Measurements from ENCODE around the gene ZNF22. TPM values are rescaled to one million over a fixed set of nuclear protein-coding genes. Genes with fewer than 3 reads are reported as not detected.

Gene ZNF22
- total RNA-seq, 5 donors from 2014 or later (not counting 1 experiment from before 2014, with no cell fraction given) = 18.4 to 27.5 (median 21.1) TPM

GRCh38 chr10:44976352-44977198, 24.1 kb upstream of the ZNF22 start:
- no peak for DNase-seq
- peaks cover 5 to 34% of the 10 kb centered on the region in 2 experiments for H3K4me1 ChIP-seq (ENCODE audit: control insufficient read depth in 1 of 2, extremely low read depth in 1 of 2, insufficient read depth in 2 of 2, low read length in 2 of 2)
- ChIA-PET POLR2A (no interaction called here), CTCF (interaction anchor here (0.5 to 1.6 kb wide), 6 partner anchors 19 to 1135 kb away, joined by 3 to 7 read pairs (median 4); no protein-coding TSS in a partner anchor)
- WGBS (ENCODE audit: insufficient coverage) = 85% methylated on average over 7 of the region's 9 CpGs
- no peak overlapping the region for H3K4me3 ChIP-seq (ENCODE audit: control insufficient read depth in 1 of 2, extremely low read depth in 1 of 2, low read length in 1 of 2)
- H3K36me3 ChIP-seq (ENCODE audit: control insufficient read depth in 2 of 2, extremely low read depth in 1 of 2, insufficient read depth in 1 of 2, low read length in 1 of 2) = no peaks in the 10 kb centered on the region
- Mint-ChIP-seq H3K27ac (no peak overlapping the region), H3K9me3 (no peaks in the 10 kb centered on the region), H3K36me3 (no peaks in the 10 kb centered on the region), H3K4me3 (peak overlapping the region in 1 of 3 donors; percentile 52), H3K27me3 (no peaks in the 10 kb centered on the region), H3K4me1 (peaks cover 7 to 20% (median 10%) of the 10 kb centered on the region in 3 donors)
- no peak for ATAC-seq (replicated peaks in 1 of 4)
- H3K27me3 ChIP-seq (replicated peaks in 1 of 2; ENCODE audit: control insufficient read depth in 2 of 2, extremely low read depth in 1 of 2, insufficient read depth in 2 of 2, low read length in 1 of 2) = peaks cover 0 to 18% of the 10 kb centered on the region in 2 experiments
- no peak overlapping the region for H3K27ac ChIP-seq (ENCODE audit: low read length)
- H3K9me3 ChIP-seq = no peaks in the 10 kb centered on the region

GRCh38 chr10:44977287-44978212, 23.2 kb upstream of the ZNF22 start:
- H3K27ac Mint-ChIP-seq = no peak overlapping the region
- DNase-seq = no peak
- H3K36me3 ChIP-seq (ENCODE audit: control insufficient read depth in 2 of 2, extremely low read depth in 1 of 2, insufficient read depth in 1 of 2, low read length in 1 of 2) = no peaks in the 10 kb centered on the region
- H3K4me1 Mint-ChIP-seq = peaks cover 7 to 20% (median 10%) of the 10 kb centered on the region in 3 donors
- H3K4me1 ChIP-seq (ENCODE audit: control insufficient read depth in 1 of 2, extremely low read depth in 1 of 2, insufficient read depth in 2 of 2, low read length in 2 of 2) = peaks cover 5 to 34% of the 10 kb centered on the region in 2 experiments
- H3K27ac ChIP-seq (ENCODE audit: low read length) = no peak overlapping the region
- H3K9me3 Mint-ChIP-seq = no peaks in the 10 kb centered on the region
- no peaks in the 10 kb centered on the region for H3K27me3 Mint-ChIP-seq
- no peak for ATAC-seq (replicated peaks in 1 of 4)
- WGBS (ENCODE audit: insufficient coverage) = 84% methylated on average over 24 of the region's 25 CpGs
- ChIA-PET POLR2A (no interaction called here), CTCF (interaction anchor here in 1 of 2 donors (0.6 to 1.2 kb wide), 2 partner anchors 18 to 20 kb away, joined by 3 to 19 read pairs; no protein-coding TSS in a partner anchor)
- no peak overlapping the region for H3K4me3 ChIP-seq (ENCODE audit: control insufficient read depth in 1 of 2, extremely low read depth in 1 of 2, low read length in 1 of 2)
- peaks cover 0 to 24% of the 10 kb centered on the region in 2 experiments for H3K27me3 ChIP-seq (replicated peaks in 1 of 2; ENCODE audit: control insufficient read depth in 2 of 2, extremely low read depth in 1 of 2, insufficient read depth in 2 of 2, low read length in 1 of 2)
- H3K4me3 Mint-ChIP-seq = no peak overlapping the region
- H3K36me3 Mint-ChIP-seq = no peaks in the 10 kb centered on the region
- no peaks in the 10 kb centered on the region for H3K9me3 ChIP-seq

- H3K36me3 ChIP-seq (ENCODE audit: control insufficient read depth in 2 of 2, extremely low read depth in 1 of 2, insufficient read depth in 1 of 2, low read length in 1 of 2) = no peaks in the 10 kb centered on the region
- no peak overlapping the region for H3K27ac ChIP-seq (ENCODE audit: low read length)
- ATAC-seq (replicated peaks in 1 of 4) (no peak), DNase-seq (no peak)
- ChIA-PET CTCF (interaction anchor here in 1 of 2 donors (1.1 kb wide), 1 partner anchor 45 kb away, joined by 6 read pairs; no protein-coding TSS in a partner anchor), POLR2A (no interaction called here)
- Mint-ChIP-seq H3K27me3 (no peaks in the 10 kb centered on the region), H3K36me3 (no peaks in the 10 kb centered on the region), H3K4me3 (peak overlapping the region in 1 of 3 donors; percentile 35), H3K9me3 (no peaks in the 10 kb centered on the region), H3K27ac (no peak overlapping the region), H3K4me1 (peaks cover 7 to 20% (median 10%) of the 10 kb centered on the region in 3 donors)
- WGBS (ENCODE audit: insufficient coverage) = no CpG with 5 or more reads among the region's 4 CpGs
- no peaks in the 10 kb centered on the region for H3K9me3 ChIP-seq
- H3K4me3 ChIP-seq (ENCODE audit: control insufficient read depth in 1 of 2, extremely low read depth in 1 of 2, low read length in 1 of 2) = no peak overlapping the region
- peaks cover 5 to 31% of the 10 kb centered on the region in 2 experiments for H3K4me1 ChIP-seq (ENCODE audit: control insufficient read depth in 1 of 2, extremely low read depth in 1 of 2, insufficient read depth in 2 of 2, low read length in 2 of 2)
- peaks cover 0 to 25% of the 10 kb centered on the region in 2 experiments for H3K27me3 ChIP-seq (replicated peaks in 1 of 2; ENCODE audit: control insufficient read depth in 2 of 2, extremely low read depth in 1 of 2, insufficient read depth in 2 of 2, low read length in 1 of 2)
Observed at GRCh38 chr10:44978213-44978569, 22.5 kb upstream of the ZNF22 start.

DNA sequence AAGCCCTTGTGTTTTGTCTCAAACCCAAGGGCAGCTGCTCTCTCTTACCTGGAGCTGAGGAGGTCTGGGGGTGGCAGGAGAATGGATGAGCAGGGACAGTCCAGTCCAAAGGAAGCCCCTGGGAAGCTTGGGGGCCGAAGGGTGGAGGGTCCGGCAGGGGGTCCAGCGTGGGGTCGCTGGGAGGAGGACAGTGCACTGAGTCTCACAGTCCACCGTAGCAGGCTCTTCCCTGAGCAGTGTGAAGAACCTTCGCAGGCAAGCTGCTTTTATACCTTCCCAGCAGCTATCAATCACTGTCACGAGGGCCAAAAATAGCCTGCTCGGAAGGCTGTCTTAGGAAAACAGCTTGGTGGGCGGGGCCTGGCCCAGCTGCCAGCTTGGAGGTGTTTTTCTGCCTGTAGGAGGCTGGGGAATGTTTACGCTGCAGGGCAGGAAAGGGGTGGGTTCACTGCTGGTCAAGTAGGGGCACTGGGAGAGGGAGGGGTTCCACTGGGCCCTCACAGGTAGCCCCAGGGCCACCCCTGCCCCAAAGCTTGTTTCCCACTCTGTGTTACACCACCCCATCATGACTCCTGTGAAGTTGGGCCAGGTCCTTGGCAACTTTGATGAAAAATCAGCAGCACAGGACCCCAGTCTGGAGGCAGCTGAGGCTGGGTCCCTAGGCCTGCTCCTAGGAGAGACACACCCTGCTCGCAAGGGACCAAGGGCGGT, 22.0 kb upstream of the ZNF22 start, which contains the start of gene DEPP1:
DEPP1 (minus strand) TSS at position 240 of the 711 bp plus-strand sequence. CDS start 779 bp downstream, outside the sequence.
- H3K4me3 ChIP-seq (ENCODE audit: control insufficient read depth in 1 of 2, extremely low read depth in 1 of 2, low read length in 1 of 2) = no peak within 1 kb of the TSS
- H3K27ac ChIP-seq (ENCODE audit: low read length) = no peak within 1 kb of the TSS
- ChIA-PET POLR2A (no interaction called here), CTCF (interaction anchor here in 1 of 2 donors (0.5 to 1.1 kb wide), 2 partner anchors 46 to 1312 kb away, joined by 6 read pairs; no protein-coding TSS in a partner anchor)
- peaks cover 0 to 25% of the 10 kb centered on the region in 2 experiments for H3K27me3 ChIP-seq (replicated peaks in 1 of 2; ENCODE audit: control insufficient read depth in 2 of 2, extremely low read depth in 1 of 2, insufficient read depth in 2 of 2, low read length in 1 of 2)
- Mint-ChIP-seq H3K4me3 (peak within 1 kb of the TSS in 1 of 3 donors; percentile 35), H3K36me3 (no peaks in the 10 kb centered on the region), H3K9me3 (no peaks in the 10 kb centered on the region), H3K27ac (peak within 1 kb of the TSS in 1 of 2 donors; percentile 34), H3K27me3 (no peaks in the 10 kb centered on the region), H3K4me1 (peaks cover 6 to 15% (median 7%) of the 10 kb centered on the region in 3 donors)
- H3K4me1 ChIP-seq (ENCODE audit: control insufficient read depth in 1 of 2, extremely low read depth in 1 of 2, insufficient read depth in 2 of 2, low read length in 2 of 2) = peaks cover 5 to 25% of the 10 kb centered on the region in 2 experiments
- H3K9me3 ChIP-seq = no peaks in the 10 kb centered on the region
- H3K36me3 ChIP-seq (ENCODE audit: control insufficient read depth in 2 of 2, extremely low read depth in 1 of 2, insufficient read depth in 1 of 2, low read length in 1 of 2) = no peaks in the 10 kb centered on the region
- ATAC-seq (replicated peaks in 1 of 4) = peak in 1 of 4 experiments; percentile 21
- WGBS (ENCODE audit: insufficient coverage) = 43% methylated on average over 7 of the region's 12 CpGs
- peak in 3 of 35 experiments; percentile 24 to 31 (median 26) for DNase-seq

DNA sequence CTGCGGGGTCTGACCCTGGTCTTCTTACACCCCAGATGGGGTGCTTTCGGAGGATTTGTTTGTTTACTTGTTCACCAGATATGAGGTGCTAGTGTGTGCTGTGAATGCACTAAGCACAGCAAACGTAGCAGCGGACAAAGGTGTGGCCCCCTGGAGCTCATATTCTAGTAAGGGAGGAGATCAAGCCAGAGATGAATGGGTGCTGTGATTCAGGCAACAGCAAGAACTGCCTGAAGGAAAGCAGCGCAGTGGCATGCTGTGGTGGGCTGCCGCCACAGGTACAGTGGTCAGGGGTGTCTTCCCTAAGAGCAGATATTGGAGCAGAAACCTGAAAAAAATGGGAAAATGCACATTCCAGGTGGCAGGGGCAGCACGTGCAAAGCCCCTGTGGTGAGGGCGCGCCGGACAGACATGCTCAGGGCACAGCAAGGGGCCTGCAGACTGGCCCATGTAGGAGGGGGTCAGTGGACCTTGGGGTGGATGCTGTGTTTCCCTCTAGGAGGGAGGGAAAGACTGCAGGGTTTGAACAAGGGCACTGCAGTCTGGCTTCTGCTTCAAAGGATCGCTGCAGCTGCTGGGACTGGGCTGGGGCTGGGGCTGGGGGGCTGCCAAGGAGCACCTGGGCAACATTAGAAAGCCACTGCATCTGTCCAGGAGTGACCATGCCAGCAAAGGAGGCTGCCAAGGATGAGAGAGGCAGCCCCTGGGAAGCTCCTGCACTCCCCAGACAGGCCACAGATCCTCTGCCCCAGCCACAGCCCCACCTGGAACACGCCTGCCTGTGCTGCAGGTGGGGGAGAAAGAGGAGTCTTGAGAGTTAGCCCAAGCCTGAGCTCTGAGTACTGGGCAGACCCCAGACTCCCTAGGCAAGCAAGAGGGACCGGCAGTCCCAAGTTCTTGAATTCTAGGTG, 21.2 kb upstream of the ZNF22 start:
- Mint-ChIP-seq H3K36me3 (no peaks in the 10 kb centered on the region), H3K27ac (no peak overlapping the region), H3K9me3 (no peaks in the 10 kb centered on the region), H3K4me3 (no peak overlapping the region), H3K27me3 (no peaks in the 10 kb centered on the region), H3K4me1 (peaks cover under 1 to 11% (median 2%) of the 10 kb centered on the region in 3 donors)
- ATAC-seq (replicated peaks in 1 of 4) = no peak
- ChIA-PET CTCF (interaction anchor here (0.5 to 1.1 kb wide), 3 partner anchors 47 to 1313 kb away, joined by 3 to 6 read pairs (median 6); no protein-coding TSS in a partner anchor), POLR2A (no interaction called here)
- H3K27ac ChIP-seq (ENCODE audit: low read length) = no peak overlapping the region
- peaks cover 0 to 23% of the 10 kb centered on the region in 2 experiments for H3K27me3 ChIP-seq (replicated peaks in 1 of 2; ENCODE audit: control insufficient read depth in 2 of 2, extremely low read depth in 1 of 2, insufficient read depth in 2 of 2, low read length in 1 of 2)
- WGBS (ENCODE audit: insufficient coverage) = 92% methylated on average over 12 of the region's 13 CpGs
- no peak overlapping the region for H3K4me3 ChIP-seq (ENCODE audit: control insufficient read depth in 1 of 2, extremely low read depth in 1 of 2, low read length in 1 of 2)
- H3K9me3 ChIP-seq = no peaks in the 10 kb centered on the region
- no peaks in the 10 kb centered on the region for H3K36me3 ChIP-seq (ENCODE audit: control insufficient read depth in 2 of 2, extremely low read depth in 1 of 2, insufficient read depth in 1 of 2, low read length in 1 of 2)
- H3K4me1 ChIP-seq (ENCODE audit: control insufficient read depth in 1 of 2, extremely low read depth in 1 of 2, insufficient read depth in 2 of 2, low read length in 2 of 2) = peaks cover 4 to 17% of the 10 kb centered on the region in 2 experiments
- no peak for DNase-seq

Measured in T-cell (primary cell).